DMS 273 (cell line): ENCODE measurements around the gene MRPL20.
"Not testable (repeated sequence)": the region's sequence is repeated elsewhere in the genome, so short reads cannot be mapped to it uniquely, and the experiment has no call there.

Source experiments
- DNase-seq: peaks from one replicate; lab custom pipeline; 2025; ENCODE audit not compliant: unreplicated experiment; lab: John Stamatoyannopoulos, UW

MRPL20 gene

DNA sequence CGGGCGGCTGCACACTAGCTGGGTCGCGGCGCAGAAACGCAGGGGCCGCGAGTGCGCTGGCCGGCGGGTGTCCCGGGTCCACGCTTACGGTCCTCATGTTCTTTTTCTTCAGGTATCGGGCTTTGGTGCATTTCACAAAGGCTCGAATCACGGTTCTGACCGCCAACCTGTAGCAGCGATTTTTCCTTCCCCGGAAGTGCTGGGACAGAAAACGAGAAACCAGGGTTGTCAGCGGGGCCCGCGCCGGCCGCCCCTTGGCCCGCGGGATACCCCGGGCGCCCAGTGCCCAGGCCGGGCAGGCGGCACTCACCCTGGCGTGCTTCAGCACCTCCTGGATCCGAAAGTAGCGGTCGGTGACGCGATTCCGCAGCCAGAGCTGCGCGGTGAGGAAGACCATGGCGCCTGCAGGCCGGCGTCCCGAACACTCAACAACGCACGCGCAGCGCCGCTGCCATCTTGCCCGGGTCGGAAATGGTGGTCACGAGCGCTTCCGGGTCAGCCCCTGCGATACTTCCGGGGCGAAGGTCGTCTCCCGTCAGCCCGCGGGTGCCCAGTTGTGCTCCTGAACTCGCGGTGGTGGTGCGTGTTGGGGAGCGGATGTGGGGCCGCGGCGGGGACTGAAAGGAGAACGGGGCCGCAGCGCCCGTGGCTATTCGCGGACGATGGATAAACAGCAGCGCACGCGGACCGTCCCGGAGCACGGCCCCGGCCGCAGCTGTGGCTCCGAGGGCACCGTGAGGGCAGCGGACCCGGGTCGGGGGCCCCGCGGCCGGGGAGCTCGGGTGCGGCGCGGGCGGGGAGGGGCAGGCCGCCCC lies at the start of gene MRPL20:
MRPL20 (minus strand) TSS at position 473 of the 815 bp plus-strand sequence; CDS start at position 397, 76 bp downstream.
- DNase-seq, result peak; percentile 96

DNA sequence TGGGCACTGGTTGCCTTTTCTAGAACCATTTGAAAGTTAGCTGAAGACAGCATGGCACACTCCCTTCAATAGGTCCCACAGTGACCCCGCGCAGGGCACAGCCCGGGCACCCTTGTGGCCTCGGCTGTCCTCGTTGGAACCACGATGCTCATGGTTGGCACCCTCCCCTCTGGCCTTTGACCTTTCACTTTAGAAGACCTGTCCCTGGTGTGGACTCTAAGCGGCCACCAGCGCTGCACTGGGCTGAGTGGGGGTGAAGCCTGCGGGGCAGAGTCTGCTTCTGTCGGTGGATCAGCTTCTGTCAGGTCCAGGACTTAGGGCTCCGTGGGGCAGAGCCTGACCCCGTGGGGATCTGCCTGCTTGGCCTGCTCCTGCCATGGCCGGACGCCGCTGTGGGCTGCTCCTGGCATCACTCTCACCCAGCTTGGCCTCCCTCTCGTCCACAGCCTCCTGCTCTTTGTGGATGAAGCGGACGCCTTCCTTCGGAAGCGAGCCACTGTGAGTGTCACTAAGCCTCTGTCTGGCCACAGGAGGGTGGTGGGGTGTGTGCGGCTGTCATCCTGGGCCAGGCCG lies 49.7 kb upstream of the MRPL20 start:
- not testable (repeated sequence) for DNase-seq

DNA sequence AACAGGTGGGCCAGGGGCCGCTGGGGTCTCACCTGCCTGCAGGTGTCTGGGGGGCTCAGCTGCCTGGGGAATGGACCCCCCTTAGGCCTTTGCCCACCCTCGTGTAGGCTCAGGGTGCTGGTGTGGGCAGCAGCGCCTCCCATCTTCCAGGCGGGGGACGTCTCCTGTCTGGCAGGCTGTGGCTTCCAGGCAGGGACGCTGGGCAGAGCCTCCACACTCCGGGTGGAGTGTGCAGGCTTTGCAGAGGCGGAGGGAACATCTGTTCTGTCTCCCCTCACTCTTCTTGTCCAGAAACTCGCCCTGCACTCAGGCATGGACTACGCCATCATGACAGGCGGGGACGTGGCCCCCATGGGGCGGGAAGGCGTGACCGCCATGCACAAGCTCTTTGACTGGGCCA lies 48.8 kb upstream of the MRPL20 start:
- not testable (repeated sequence) for DNase-seq

DNA sequence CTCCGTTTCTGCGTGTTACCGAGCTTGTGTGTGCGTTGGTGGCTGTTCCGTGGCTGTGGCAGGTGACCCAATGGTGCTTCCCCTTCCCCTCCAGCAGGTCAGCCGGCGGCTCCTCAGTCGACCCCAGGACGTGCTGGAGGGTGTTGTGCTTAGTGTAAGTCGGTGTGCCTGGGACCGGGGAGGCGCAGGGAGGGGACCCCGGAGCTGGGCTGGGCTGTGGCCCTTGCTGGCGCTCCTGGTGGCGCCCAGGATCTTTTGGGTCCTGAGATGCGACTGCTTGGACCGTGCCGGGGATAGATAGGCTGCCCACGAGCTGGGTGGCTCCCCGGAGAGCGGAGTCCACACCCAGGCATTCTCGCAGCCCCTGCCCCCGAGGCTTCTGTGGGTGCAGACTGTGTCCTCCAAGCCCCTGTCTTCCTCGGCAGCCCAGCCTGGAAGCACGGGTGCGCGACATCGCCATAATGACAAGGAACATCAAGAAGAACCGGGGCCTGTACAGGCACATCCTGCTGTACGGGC lies 48.3 kb upstream of the MRPL20 start:
- no peak for DNase-seq

DNA sequence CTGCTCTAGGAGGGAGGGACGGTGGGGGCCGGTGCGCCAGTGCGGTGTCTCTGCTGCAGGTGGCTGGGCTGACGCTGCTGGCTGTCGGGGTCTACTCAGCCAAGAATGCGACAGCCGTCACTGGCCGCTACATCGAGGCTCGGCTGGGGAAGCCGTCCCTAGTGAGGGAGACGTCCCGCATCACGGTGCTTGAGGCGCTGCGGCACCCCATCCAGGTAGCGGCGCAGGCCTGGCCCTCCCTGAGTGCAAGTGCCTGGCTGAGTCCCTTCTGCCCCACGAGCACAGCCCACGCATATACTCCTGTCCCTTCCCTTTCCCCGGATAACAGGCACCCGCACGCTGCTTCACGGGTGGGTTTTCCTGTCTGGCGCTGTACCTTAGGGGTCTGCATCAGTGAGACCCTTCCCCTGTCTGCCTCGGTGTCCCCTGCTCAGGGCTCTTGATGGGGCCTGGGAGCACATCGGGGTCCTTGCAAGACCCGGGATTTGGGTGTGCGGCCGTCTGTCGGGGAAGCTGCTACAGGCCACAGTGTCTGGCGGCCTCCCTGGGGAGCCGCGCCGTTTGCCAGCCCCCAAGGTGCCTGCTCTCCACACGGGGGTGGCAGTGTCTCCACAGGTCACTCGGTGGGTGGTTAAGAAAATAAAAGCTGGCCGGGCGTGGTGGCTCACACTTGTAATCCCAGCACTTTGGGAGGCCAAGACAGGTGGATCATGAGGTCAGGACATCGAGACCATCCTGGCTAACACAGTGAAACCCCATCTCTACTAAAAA lies 47.4 kb upstream of the MRPL20 start:
- DNase-seq, result not testable (repeated sequence)

DNA sequence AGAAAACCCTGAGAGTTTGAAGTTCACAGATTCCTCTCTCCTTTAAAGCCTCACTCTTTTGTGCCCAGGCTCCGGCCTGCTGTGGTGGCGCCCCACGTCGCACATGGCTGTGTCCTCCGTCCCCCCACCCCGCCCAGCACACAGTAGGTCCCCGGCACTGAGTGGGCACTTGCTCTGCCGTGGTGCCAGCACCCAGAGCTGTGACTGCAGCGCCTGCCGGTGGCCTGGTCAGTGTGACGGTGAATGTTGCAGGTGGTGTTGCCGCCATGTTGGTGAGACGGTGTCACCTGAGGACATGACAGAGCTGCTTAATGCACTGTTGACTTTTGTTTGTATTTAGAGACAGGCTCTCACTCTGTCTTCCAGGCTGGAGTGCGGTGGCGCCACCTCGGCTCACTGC lies 45.8 kb upstream of the MRPL20 start:
- DNase-seq, result no peak

DNA sequence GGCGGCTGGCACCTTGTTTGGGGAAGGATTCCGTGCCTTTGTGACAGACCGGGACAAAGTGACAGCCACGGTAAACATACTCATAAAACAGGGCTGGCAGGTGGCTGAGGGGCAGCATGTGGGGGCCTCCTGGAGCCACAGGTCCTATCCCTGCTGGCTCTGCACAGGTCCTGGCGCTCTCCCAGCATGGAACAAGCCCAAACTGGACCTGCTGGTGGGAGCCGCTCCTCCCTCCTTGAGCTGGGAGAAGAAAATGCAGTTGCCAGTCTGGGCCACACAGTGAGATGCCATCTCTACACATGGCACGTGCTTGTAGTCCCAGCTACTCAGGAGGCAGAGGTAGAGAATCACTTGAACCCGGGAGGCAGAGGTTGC lies 45.3 kb upstream of the MRPL20 start:
- DNase-seq, result peak; percentile 91

DNA sequence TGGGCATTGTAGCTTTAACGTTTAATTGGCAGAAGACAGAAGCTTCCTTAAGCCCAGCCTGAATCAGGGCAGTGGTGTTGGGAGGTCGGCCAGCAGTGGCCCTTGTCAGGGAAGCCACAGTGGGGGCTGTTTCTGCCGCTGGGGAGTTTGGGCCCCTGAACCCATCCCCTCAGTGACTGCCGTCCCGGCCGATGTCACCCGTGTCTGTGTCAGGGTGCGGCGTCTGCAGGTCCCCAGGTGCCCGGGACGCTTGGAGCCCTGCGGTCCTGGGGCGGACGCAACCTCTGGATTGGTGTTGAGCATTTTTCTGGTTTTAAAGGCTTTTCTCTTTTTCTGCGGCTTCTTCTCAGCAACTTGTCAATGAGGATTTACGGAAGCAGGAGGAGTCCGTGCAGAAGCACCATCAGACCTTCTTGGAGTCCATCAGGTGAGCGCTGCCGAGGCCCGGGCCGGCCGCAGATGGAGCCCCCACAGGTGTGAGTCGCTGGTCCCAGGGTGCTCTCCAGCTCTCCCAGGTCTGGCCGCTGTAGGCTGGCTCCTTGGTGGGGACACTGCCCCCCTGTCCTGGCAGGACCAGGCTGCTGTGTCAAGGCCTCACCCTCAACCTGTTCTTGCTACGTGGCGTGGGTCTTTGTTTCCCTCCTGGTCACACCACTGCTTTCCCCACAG lies 44.7 kb upstream of the MRPL20 start:
- DNase-seq, result no peak

DNA sequence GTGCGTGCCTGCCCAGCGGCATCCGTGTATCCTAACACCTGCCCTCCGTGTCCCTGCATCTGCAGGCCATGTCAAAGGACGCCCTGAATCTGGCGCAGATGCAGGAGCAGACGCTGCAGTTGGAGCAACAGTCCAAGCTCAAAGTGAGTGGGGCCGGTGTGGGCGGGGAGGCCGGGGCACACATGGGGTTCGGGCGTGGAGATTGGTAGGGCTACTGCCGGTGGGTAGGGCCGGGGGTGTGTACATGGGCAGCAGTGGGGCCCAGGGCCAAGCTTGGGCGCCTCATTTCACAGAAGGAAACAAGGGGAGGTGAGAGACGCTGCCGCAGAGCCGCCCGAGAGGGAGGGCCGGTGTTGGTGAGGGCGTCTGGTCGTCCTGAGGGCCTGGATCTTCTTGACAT lies 43.5 kb upstream of the MRPL20 start:
- not testable (repeated sequence) for DNase-seq

DNA sequence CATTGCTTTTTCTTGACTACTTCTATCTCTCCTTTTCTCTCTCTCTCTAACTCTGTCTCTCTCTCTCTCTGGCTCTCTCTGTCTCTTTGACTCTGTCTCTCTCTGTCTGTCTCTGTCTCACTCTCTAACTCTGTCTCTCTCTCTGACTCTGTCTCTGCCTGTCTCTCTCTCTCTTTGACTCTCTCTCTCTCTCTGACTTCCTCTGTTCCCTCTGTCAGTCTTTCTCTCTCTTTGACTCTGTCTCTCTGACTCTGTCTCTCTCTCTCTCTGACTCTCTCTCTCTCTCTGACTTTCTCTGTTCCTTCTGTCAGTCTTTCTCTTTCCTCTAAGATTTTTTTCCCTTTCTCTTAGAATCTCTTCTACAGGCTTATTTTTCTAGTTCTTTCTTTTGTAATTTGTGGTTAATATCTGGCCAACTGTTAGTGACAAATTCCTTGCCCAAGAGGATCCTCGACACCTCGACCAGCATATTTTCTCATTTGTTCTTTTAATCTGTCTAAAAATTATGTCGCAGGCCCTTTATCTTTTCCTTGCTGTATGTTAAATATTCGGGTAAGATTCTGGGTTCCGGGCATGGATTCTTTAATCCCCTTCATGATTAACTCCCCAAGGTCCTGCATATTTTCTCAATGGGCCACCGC lies 42.1 kb upstream of the MRPL20 start, which contains the start of gene ATAD3C:
ATAD3C (plus strand) TSS at position 591 of the 641 bp plus-strand sequence. CDS start 995 bp downstream, outside the sequence.
- DNase-seq, result no peak

DNA sequence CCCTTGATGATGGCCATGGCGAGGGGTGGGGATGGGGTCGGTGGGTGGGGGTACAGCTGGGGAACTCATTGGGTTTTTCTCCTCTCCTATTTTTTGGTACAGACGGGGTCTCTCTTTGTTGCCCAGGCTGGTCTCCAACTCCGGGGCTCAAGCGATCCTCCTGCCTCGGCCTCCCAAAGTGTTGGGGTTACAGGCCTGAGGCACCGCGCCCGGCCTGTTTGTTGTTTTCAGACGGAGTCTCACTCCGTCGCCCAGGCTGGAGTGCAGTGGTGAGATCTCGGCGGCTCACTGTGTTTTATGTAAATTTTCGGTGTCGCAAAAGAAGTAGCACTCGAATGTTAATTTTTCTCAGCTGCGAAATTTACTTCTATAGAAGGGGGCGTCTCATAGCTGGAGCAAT lies 39.5 kb upstream of the MRPL20 start:
- not testable (repeated sequence) for DNase-seq

DNA sequence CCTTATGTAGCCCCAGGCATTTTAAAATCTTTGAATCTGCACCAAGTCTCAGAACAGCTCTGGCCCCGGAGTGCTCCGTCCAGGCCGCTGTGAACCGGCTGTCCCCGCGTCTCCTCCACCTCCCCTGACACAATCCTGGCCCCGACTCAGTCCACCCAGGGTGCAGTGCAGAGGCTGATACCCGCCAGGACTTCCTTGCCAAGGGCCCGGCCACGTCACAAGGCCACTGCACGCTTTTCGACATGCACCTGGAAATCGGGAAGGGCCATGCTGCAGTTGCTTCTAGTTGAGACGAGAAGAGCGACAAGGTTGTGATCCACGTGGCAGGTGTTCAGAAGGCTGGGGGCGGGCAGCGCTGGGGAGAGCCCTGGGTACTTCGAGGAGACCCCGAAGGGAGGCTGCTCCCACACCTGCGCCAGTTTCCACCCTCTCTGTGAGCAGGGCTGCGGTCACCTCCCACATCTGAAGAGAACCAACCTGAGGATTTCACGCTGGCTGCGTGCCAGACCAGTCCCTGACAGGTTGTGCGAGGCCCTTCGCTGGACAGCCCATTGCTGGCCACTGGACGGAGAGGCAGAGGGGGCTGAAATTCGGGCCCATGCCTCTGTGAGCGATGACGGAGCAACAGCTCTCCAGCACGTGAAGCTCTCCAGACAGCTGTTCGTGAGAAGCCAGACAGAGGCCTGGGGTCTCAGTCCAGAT lies 35.1 kb upstream of the MRPL20 start:
- DNase-seq, result no peak

DNA sequence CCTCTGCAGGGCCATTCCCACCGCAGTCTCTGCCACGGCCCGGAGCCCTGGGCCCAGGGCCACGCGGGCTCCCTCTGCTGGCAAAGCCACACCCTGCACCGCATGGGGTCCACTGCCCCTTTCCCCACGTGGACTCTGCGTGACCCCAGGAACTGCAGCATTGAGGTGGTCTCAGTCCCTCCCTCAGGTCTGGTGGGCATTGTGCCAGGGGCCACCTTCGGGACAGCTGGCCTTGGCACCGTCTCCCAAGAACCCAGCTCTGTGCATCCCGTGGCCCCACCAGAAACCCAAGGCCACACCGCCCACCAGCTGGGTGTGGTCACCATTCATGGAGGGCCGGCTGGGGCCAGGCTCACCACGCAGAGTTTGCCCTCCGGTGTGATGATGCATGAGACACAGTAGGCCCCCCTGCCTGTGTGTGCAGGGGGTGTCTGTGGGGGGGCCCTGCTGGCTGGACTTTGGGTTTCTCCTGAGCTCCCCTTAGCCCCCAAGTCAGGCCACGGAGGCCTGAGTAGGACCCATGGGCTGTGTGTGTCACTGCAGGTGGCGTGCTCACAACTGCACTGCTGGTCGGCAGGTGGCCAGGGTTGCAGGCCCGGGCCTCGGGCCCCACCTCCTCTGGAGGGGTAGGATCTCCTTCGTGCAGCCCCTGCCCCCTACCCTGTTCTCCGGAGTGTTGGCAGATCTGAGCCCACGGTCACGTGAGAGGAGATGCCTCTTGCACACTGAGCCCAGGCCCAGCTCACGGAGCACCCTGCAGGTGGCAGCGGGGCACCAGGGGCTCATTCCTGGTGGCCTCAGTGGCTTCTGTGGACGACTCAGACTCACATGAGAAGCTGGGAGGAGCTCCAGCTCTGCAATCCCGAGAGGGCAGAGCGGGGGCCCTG lies 34.2 kb upstream of the MRPL20 start:
- peak; percentile 85 for DNase-seq

DNA sequence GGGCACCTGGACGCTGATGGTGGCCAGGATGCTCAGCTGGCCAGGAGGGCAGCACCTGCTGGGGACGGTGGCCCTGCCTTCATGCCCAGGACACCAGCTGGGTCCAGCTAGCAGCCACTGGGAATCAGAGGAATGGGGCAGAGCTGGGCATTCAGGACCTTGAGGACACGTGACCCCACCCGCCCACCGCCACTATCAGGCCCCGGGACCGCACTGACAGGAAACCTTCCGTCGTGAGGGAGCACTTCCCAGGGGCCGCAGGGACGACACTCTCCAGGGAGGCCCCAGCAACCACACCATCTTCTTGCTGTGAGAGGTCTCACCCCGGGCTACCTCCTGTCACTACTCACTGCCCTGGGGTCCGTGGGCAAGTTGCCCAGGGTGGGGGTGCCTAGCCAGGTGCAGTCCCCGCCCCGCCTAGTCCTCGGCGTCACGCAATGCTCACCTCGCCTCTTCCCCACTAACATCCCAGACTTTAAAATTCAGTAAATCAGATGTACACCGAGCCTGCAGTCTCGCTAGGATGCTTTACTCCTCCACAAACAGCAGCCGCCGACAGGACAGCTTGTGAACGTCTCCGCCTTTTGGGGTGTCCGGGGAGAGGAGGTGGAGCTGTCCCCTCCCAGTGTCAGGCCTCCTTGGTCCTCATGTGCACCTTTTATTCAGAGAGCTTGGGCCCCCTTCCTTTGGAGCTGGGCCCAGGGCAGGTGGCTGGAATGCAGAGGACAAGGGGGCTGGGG lies 33.3 kb upstream of the MRPL20 start:
- peak; percentile 77 for DNase-seq

DNA sequence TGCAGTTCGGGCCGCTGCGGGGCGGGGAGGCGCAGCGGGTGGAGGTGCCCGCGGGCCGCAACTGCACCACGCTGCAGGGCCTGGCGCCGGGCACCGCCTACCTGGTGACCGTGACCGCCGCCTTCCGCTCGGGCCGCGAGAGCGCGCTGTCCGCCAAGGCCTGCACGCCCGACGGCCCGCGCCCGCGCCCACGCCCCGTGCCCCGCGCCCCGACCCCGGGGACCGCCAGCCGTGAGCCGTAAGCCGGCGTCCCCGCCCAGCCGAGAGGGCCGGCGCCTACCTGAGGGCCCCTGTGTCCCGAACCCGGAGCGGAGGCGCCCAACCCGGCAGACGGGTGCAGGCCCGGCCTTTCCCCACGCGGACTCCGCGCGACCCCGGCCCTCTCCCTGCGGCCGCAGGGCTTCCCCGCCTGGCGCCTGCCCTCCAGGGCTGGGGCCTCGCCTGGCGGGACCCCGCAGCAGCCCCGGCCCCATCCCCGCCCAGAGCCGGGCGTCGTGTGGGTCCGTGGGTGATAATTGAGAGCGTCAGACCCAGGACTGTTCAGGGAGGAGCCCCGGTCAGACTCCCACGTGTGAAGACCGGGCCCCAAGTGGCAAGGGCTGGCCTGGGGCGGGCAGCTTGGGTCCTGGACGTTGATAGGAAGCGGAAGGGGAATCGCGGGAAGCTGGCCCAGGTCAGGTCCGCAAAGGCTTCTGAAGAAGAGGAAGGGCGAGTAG lies 32.6 kb upstream of the MRPL20 start:
- DNase-seq, result no peak

DNA sequence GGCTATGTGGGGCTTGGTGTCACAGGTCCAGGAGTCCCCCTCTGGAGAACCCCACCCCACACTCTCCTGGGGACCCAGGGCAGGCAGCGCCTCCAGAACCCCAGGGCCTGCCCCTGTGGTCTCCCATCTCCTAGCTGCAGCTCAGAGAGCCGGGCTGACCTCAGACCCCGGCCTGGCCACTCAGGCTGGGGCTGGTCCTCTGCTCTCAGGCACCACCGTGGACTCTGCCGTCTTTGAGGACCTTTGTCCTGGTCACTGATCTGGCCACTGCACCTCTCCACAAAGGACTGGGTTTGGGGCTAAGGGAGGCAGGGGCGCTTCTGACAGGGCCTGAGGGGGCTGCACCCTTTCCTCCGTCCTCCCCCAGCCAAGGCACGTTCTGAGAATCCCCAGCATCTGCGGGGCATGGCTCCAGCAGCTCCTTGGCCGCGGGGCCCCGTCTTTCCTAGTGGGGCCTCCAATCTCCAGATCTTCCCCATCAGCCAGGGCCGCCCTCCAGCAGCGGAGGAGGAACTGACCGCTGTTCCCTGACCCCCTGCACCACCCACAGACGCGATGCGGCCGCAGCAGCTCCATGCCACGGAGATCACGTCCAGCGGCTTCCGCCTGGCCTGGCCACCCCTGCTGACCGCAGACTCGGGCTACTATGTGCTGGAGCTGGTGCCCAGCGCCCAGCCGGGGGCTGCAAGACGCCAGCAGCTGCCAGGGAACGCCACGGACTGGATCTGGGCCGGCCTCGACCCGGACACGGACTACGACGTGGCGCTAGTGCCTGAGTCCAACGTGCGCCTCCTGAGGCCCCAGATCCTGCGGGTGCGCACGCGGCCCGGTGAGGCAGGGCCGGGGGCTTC lies 31.7 kb upstream of the MRPL20 start:
- DNase-seq, result no peak

DNA sequence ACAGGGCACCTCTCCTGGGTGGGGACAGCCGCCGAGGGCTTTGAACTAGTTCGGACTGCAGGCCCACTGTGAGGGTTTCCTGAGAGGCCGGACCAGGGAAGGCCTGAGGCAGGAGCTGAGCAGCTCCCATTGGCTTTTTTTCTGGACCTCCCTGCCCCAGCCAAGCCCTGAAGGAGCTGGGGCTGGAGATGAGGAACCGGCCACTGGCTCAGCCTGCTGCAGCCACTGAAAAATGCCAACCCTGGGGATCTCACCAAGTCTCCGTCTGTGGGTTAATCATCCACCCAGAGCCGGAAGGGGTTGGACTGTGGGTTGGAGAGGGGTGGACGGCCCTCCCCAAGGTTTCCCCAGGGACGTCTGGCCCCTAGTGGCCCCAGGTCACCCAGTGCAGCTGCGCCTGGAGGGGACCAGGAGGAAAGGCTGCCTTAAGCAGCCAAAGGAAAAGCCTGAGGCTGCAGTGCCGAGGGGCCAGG lies 30.8 kb upstream of the MRPL20 start:
- DNase-seq, result no peak
